Measurements from ENCODE around the gene STXBP3. TPM values are rescaled to one million over a fixed set of nuclear protein-coding genes. Genes with fewer than 3 reads are reported as not detected.

STXBP3 gene
- total and polyA plus RNA-seq, 9 of the 15 experiments (the other 6 are each of a cell fraction or from before 2014, with no cell fraction given), result 32.5 to 52.5 (median 39.2) TPM

DNA sequence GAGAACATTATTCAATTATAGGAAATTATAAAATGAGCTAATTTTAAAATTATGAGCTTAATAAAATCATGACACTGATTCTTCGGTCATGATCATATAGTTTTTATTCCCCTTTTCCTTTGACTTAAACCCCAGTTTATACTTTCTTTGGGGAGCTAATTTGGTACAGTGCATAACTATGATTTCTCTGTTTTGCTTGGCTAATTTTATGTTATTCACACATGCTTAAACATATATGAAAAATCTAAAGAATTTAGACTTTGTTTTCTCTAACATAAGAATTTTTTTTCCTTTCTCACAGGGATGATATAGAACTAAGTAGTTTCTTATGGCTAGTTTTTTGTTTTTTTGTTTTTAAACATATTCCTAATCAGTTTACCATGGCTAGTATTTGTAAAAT is 52.5 kb downstream of the STXBP3 start:
- DNase-seq (ENCODE audit: extremely low read depth in 1 of 4, low spot score in 3 of 4), result no peak
- WGBS (ENCODE audit: insufficient coverage, low coverage, missing lambda C conversion rate), result 93% methylated on average over 1 of the region's 1 CpG
- peaks cover 42% of the 10 kb centered on the region for H3K36me3 ChIP-seq (ENCODE audit: control insufficient read depth, insufficient read depth, low read length)
- H4K20me1 ChIP-seq (replicated peaks; ENCODE audit: control insufficient read depth, insufficient read depth, low read length), result no peaks in the 10 kb centered on the region
- no peaks in the 10 kb centered on the region for H3K9me1 ChIP-seq (ENCODE audit: control insufficient read depth, insufficient read depth, low read length)
- in situ Hi-C loops (cut with MboI), result no loop called here
- ChIA-PET CTCF (ENCODE audit: low intra/inter-chr PET ratio) (no interaction called here), POLR2A (interaction anchor here (0.6 kb wide), 1 partner anchor 35 kb away, joined by 4 read pairs; no protein-coding TSS in a partner anchor)
- H3K27me3 ChIP-seq (ENCODE audit: control insufficient read depth in 2 of 2, insufficient read depth in 2 of 2, low read length in 2 of 2), result no peaks in the 10 kb centered on the region
- H3K9me3 ChIP-seq (replicated peaks; ENCODE audit: control insufficient read depth, insufficient read depth, low read depth, low read length), result no peaks in the 10 kb centered on the region
- intact Hi-C loops (cut with micrococcal nuclease), result loop anchor here (5.0 kb wide), 1 partner anchor 52 kb away; the partner anchor contains the start of gene STXBP3
- H3K4me2 ChIP-seq (ENCODE audit: insufficient read depth, low read length), result no peak overlapping the region
- no peak overlapping the region for H3K4me3 ChIP-seq
- no peaks in the 10 kb centered on the region for H3K4me1 ChIP-seq (replicated peaks in 1 of 2; ENCODE audit: control insufficient read depth in 2 of 2, insufficient read depth in 2 of 2, low read length in 2 of 2)
- FAIRE-seq, result no peak
- H3K27ac ChIP-seq (ENCODE audit: extremely low read depth, low read depth, low read length), result no peak overlapping the region
- H3K79me2 ChIP-seq (ENCODE audit: control insufficient read depth, insufficient read depth, low read length), result no peaks in the 10 kb centered on the region
- no peak overlapping the region for H2AFZ ChIP-seq (ENCODE audit: low read depth, low read length)
- no peak for ATAC-seq
- TF ChIP-seq POLR2H (tag; IDR thresholded peaks at IDR 0.05; ENCODE audit: low read depth), result peak; percentile 37; the same call in 1 of the 2 replicates
- no peak for TF ChIP-seq ZNF75A (CRISPR knock-in tag; IDR thresholded peaks at IDR 0.05)
- BruUV-seq (replicated peaks), result no TSS peak
- no peak overlapping the region for H3K9ac ChIP-seq (ENCODE audit: insufficient read depth in 1 of 2, low read depth in 2 of 2, low read length in 2 of 2)

DNA sequence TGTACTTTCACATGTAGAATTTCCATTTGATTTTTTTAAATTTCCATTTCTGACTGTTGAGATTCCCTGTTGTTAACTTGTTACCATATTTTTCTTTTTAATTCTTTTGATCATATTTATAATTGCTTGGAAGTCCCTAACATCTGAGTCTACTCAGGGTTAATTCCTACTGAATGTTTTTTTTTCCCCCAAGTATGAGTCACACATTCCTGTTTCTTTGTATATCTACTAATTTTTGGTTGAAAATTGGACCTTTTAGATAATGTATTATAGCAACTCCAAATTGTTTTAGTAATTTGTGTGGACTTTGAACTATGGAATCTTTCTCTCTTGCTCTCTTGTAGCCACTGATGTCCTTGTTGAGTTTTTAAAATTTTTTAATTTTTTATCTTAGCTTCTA is 54.6 kb downstream of the STXBP3 start:
- Histone ChIP-seq H3K79me2 (ENCODE audit: control insufficient read depth, insufficient read depth, low read length) (no peaks in the 10 kb centered on the region), H3K27me3 (ENCODE audit: control insufficient read depth in 2 of 2, insufficient read depth in 2 of 2, low read length in 2 of 2) (no peaks in the 10 kb centered on the region), H3K9me3 (replicated peaks; ENCODE audit: control insufficient read depth, insufficient read depth, low read depth, low read length) (no peaks in the 10 kb centered on the region), H3K4me1 (replicated peaks in 1 of 2; ENCODE audit: control insufficient read depth in 2 of 2, insufficient read depth in 2 of 2, low read length in 2 of 2) (no peaks in the 10 kb centered on the region), H2AFZ (ENCODE audit: low read depth, low read length) (no peak overlapping the region), H3K4me3 (no peak overlapping the region), H3K4me2 (ENCODE audit: insufficient read depth, low read length) (no peak overlapping the region), H3K27ac (ENCODE audit: extremely low read depth, low read depth, low read length) (no peak overlapping the region), H3K9me1 (ENCODE audit: control insufficient read depth, insufficient read depth, low read length) (no peaks in the 10 kb centered on the region), H4K20me1 (replicated peaks; ENCODE audit: control insufficient read depth, insufficient read depth, low read length) (no peaks in the 10 kb centered on the region), H3K9ac (ENCODE audit: insufficient read depth in 1 of 2, low read depth in 2 of 2, low read length in 2 of 2) (no peak overlapping the region), H3K36me3 (ENCODE audit: control insufficient read depth, insufficient read depth, low read length) (peaks cover 37% of the 10 kb centered on the region)
- FAIRE-seq, result no peak
- no peak for DNase-seq (ENCODE audit: extremely low read depth in 1 of 4, low spot score in 3 of 4)
- intact Hi-C loops (cut with micrococcal nuclease), result no loop called here
- in situ Hi-C loops (cut with MboI), result no loop called here
- CTCF ChIA-PET (ENCODE audit: low intra/inter-chr PET ratio), result no interaction called here
- TF ChIP-seq NELFE (IDR thresholded peaks at IDR 0.05; ENCODE audit: insufficient read depth, insufficient read length) (no peak), NR2F6 (CRISPR knock-in tag; IDR thresholded peaks at IDR 0.05) (no peak), ZNF699 (CRISPR knock-in tag; IDR thresholded peaks at IDR 0.05; ENCODE audit: insufficient replicate concordance) (no peak)
- TF ChIP-seq, protein P1, sequence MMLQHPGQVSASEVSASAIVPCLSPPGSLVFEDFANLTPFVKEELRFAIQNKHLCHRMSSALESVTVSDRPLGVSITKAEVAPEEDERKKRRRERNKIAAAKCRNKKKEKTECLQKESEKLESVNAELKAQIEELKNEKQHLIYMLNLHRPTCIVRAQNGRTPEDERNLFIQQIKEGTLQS (IDR thresholded peaks at IDR 0.05), result peak; percentile 38; the same call in 1 of the 2 replicates
- TF ChIP-seq, protein P1 (CRISPR knock-in tag; conservative IDR thresholded peaks at IDR 0.05), result no peak
- no TSS peak for BruUV-seq (replicated peaks)
- POLR2A ChIA-PET, result interaction anchor here (0.9 kb wide), 1 partner anchor 85 kb away, joined by 3 read pairs; no protein-coding TSS in a partner anchor
- no peak for ATAC-seq
